Gastrocnemius medialis (tissue), 4 donors: ENCODE measurements around the gene SLC7A4.

ENCODE experiments used
- POLR2A ChIP-seq, 2 donors: fragments of 450-650 bp; IDR thresholded peaks; one replicate each; pipeline ENCODE4 v1.6.1; 2017; ENCODE audit warnings: antibody characterized with exemption in 2 of 2, mild to moderate bottlenecking in 2 of 2, moderate library complexity in 2 of 2
- TF ChIP-seq, protein P1 (sequence below), 5 experiments: fragments of 450-650 bp in 3 of 5; fragments of 200-600 bp in 2 of 5; sonication (generic) in 2 of 5; IDR thresholded peaks in 4 of 5; conservative IDR thresholded peaks in 1 of 5; 1 replicate in 4 of 5; 2 replicates in 1 of 5; pipeline ENCODE4 v1.5.1; 2016 to 2019; ENCODE audit warnings: antibody characterized with exemption in 5 of 5, mild to moderate bottlenecking in 3 of 5, moderate library complexity in 3 of 5

GRCh38 chr22:21064917-21065864 is 32.8 kb upstream of the SLC7A4 start:
- TF ChIP-seq POLR2A (IDR thresholded peaks at IDR 0.05): no peak
- TF ChIP-seq, protein P1, sequence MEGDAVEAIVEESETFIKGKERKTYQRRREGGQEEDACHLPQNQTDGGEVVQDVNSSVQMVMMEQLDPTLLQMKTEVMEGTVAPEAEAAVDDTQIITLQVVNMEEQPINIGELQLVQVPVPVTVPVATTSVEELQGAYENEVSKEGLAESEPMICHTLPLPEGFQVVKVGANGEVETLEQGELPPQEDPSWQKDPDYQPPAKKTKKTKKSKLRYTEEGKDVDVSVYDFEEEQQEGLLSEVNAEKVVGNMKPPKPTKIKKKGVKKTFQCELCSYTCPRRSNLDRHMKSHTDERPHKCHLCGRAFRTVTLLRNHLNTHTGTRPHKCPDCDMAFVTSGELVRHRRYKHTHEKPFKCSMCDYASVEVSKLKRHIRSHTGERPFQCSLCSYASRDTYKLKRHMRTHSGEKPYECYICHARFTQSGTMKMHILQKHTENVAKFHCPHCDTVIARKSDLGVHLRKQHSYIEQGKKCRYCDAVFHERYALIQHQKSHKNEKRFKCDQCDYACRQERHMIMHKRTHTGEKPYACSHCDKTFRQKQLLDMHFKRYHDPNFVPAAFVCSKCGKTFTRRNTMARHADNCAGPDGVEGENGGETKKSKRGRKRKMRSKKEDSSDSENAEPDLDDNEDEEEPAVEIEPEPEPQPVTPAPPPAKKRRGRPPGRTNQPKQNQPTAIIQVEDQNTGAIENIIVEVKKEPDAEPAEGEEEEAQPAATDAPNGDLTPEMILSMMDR (IDR thresholded peaks at IDR 0.05 in 4 of 5, conservative IDR thresholded peaks at IDR 0.05 in 1 of 5): no peak
